Tibial artery (tissue), 4 donors: ENCODE results near the gene GASK1B.

ENCODE experiments used
- DNase-seq, 2 donors: peaks; one replicate each; pipeline ENCODE4 v3.0.0-alpha.2; 2019
- H3K27ac ChIP-seq, 2 donors: fragments of 200-600 bp; sonication (generic) in 1 of 2; 1 replicate in 1 of 2; 2 replicates in 1 of 2; pipeline ENCODE4 v1.5.1; 2018 to 2019; ENCODE audit warnings: mild to moderate bottlenecking in 1 of 2
- H3K27me3 ChIP-seq, 2 donors: fragments of 200-600 bp; sonication (generic) in 1 of 2; one replicate each; pipeline versions ENCODE4 v1.5.1 to v1.6.0; 2016 to 2019
- H3K36me3 ChIP-seq, 3 donors: fragments of 200-600 bp; sonication (generic) in 2 of 3; one replicate each; pipeline ENCODE4 v1.5.1; 2016 to 2019; ENCODE audit warnings: mild to moderate bottlenecking in 2 of 3
- H3K4me1 ChIP-seq, 4 donors: fragments of 200-600 bp; sonication (generic) in 2 of 4; 1 replicate in 3 of 4; 2 replicates in 1 of 4; pipeline ENCODE4 v1.5.1; 2016 to 2019
- H3K4me3 ChIP-seq, 2 donors: fragments of 200-600 bp; sonication (generic) in 1 of 2; 1 replicate in 1 of 2; 2 replicates in 1 of 2; pipeline ENCODE4 v1.5.1; 2018 to 2019; ENCODE audit warnings: mild to moderate bottlenecking in 2 of 2
- H3K9me3 ChIP-seq, 3 donors: fragments of 200-600 bp; sonication (generic) in 1 of 3; one replicate each; pipeline ENCODE4 v1.5.1; 2016 to 2019
- CTCF ChIP-seq, 2 experiments: fragments of 200-600 bp in 1 of 2; fragments of 450-650 bp in 1 of 2; IDR thresholded peaks; one replicate each; pipeline ENCODE4 v1.5.1; 2017 to 2019; ENCODE audit warnings: antibody characterized with exemption in 2 of 2, mild to moderate bottlenecking in 1 of 2, moderate library complexity in 1 of 2
- intact Hi-C: fragments of 100-400 bp; cut with DNase I; formaldehyde crosslinking; loops from one replicate; pipeline ENCODE4 v1.15.0; 2023; ENCODE audit warnings: low total_unique reads

The GASK1B gene

GRCh38 chr4:158128540-158128939 is 44.3 kb downstream of the GASK1B start:
- intact Hi-C loops, result no loop called here
- peaks cover 7 to 24% (median 9%) of the 10 kb centered on the region in 3 donors for H3K36me3 ChIP-seq

GRCh38 chr4:158125310-158125709 is 47.5 kb downstream of the GASK1B start:
- H3K36me3 ChIP-seq, result peaks cover 5 to 22% (median 8%) of the 10 kb centered on the region in 3 donors
- no peaks in the 10 kb centered on the region for H3K27me3 ChIP-seq
- H3K4me1 ChIP-seq, result peaks cover 0 to 25% (median 3%) of the 10 kb centered on the region in 4 donors
- no peaks in the 10 kb centered on the region for H3K9me3 ChIP-seq
- no peak overlapping the region for H3K4me3 ChIP-seq
- DNase-seq, result no peak
- peak overlapping the region in 1 of 2 donors; percentile 23 for H3K27ac ChIP-seq
- TF ChIP-seq CTCF (IDR thresholded peaks at IDR 0.05), result no peak
- intact Hi-C loops, result no loop called here

More at GRCh38 chr4:158128540-158128939, 44.3 kb downstream of the GASK1B start:
- Histone ChIP-seq H3K27me3 (no peaks in the 10 kb centered on the region), H3K4me3 (no peak overlapping the region), H3K27ac (no peak overlapping the region), H3K9me3 (no peaks in the 10 kb centered on the region), H3K4me1 (peaks cover 0 to 17% (median 0%) of the 10 kb centered on the region in 4 donors)
- TF ChIP-seq CTCF (IDR thresholded peaks at IDR 0.05), result no peak
- DNase-seq, result no peak
